ENCODE data around the gene ZPR1.

DNA sequence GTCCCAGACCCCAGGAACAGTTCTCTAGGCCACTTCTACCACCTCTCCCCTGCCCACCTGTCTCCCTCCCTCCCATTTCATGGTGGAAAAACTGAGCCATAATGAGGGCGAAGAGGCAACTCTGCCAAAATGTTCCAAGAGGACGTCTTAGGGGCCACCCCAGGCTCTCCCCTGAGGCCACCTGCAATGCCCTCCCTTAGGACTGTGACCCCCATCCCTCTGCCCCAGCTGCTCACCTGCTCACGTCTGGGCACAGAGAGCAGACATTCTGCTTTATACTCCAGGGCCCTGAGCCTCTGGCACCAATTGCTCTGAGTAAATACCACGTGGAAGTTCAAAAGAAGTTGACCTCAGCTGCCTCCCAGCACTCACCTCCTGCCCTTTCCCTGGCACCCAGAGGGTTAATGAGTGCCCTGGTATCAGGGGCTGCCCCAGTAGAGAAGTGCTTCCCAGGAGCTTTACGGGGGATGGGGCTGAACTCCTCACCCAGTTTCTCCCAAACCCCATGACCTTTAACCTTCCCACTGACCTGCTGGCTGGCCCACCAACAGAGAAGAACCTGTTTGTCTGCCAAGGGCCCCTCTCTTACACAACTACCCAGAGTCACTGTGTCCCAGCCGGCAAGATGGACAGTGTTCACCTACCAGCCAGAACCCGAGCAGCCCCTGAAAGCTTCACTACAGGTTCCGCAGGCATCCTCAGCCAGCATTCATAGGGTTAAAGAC is 4.5 kb upstream of the ZPR1 start:
- TF ChIP-seq, protein P1, sequence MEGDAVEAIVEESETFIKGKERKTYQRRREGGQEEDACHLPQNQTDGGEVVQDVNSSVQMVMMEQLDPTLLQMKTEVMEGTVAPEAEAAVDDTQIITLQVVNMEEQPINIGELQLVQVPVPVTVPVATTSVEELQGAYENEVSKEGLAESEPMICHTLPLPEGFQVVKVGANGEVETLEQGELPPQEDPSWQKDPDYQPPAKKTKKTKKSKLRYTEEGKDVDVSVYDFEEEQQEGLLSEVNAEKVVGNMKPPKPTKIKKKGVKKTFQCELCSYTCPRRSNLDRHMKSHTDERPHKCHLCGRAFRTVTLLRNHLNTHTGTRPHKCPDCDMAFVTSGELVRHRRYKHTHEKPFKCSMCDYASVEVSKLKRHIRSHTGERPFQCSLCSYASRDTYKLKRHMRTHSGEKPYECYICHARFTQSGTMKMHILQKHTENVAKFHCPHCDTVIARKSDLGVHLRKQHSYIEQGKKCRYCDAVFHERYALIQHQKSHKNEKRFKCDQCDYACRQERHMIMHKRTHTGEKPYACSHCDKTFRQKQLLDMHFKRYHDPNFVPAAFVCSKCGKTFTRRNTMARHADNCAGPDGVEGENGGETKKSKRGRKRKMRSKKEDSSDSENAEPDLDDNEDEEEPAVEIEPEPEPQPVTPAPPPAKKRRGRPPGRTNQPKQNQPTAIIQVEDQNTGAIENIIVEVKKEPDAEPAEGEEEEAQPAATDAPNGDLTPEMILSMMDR (IDR thresholded peaks at IDR 0.05), result no peak
- no peak for TF ChIP-seq POLR2AphosphoS5 (IDR thresholded peaks at IDR 0.05)
- TF ChIP-seq POLR2A (IDR thresholded peaks at IDR 0.05), result no peak
- TF ChIP-seq EP300 (IDR thresholded peaks at IDR 0.05; ENCODE audit: low read depth), result no peak

All from transverse colon (tissue), 4 donors.